Naive B cell (primary cell): ENCODE results near the gene WNT9A. TPM values are rescaled to one million over a fixed set of nuclear protein-coding genes. Genes with fewer than 3 reads are reported as not detected.

Source experiments
- ATAC-seq, 2 donors: fragments of 150-1000 bp; cut with Tn5 transposase; 2 replicates each; pipeline ENCODE4 v1.10.0; 2021; ENCODE audit warnings: low read depth in 2 of 2, mild to moderate bottlenecking in 2 of 2, moderate library complexity in 2 of 2
- DNase-seq: peaks from one replicate; pipeline ENCODE4 v3.0.0; 2022
- H3K27ac Mint-ChIP-seq, 6 donors: one replicate each; pipeline ENCODE4 v1.8.0; 2020 to 2022; ENCODE audit warnings: mild to moderate bottlenecking in 6 of 6, mixed read lengths in 6 of 6, moderate library complexity in 5 of 6, inconsistent platforms in 2 of 6
- H3K27me3 Mint-ChIP-seq, 3 donors: one replicate each; pipeline ENCODE4 v1.8.0; 2021 to 2022; ENCODE audit warnings: mixed read lengths in 3 of 3, mild to moderate bottlenecking in 1 of 3
- H3K36me3 Mint-ChIP-seq, 2 donors: one replicate each; pipeline ENCODE4 v1.8.0; 2020 to 2022; ENCODE audit warnings: mixed read lengths in 2 of 2, inconsistent platforms in 1 of 2, mild to moderate bottlenecking in 1 of 2
- H3K4me1 Mint-ChIP-seq, 3 donors: one replicate each; pipeline ENCODE4 v1.8.0; 2020 to 2022; ENCODE audit warnings: mixed read lengths in 3 of 3, inconsistent platforms in 1 of 3, mild to moderate bottlenecking in 1 of 3, moderate library complexity in 1 of 3
- H3K4me3 Mint-ChIP-seq, 8 donors: one replicate each; pipeline ENCODE4 v1.8.0; 2020 to 2022; ENCODE audit warnings: mild to moderate bottlenecking in 8 of 8, mixed read lengths in 8 of 8, moderate library complexity in 8 of 8, inconsistent platforms in 2 of 8
- H3K9me3 Mint-ChIP-seq, 7 donors: one replicate each; pipeline ENCODE4 v1.8.0; 2020 to 2022; ENCODE audit warnings: mixed read lengths in 7 of 7, mild to moderate bottlenecking in 5 of 7, inconsistent platforms in 2 of 7, moderate library complexity in 1 of 7
- polyA plus RNA-seq, 6 donors: library from polyadenylated mRNA; unstranded; fragments of 300-500 nt; fragmentation: Illumina TruSeq; gene quantifications; one replicate each; pipeline ENCODE4 v1.2.3, GENCODE V29; 2021; ENCODE audit warnings: low read depth in 6 of 6

WNT9A gene
- polyA plus RNA-seq, 6 donors from 2014 or later = not detected

DNA sequence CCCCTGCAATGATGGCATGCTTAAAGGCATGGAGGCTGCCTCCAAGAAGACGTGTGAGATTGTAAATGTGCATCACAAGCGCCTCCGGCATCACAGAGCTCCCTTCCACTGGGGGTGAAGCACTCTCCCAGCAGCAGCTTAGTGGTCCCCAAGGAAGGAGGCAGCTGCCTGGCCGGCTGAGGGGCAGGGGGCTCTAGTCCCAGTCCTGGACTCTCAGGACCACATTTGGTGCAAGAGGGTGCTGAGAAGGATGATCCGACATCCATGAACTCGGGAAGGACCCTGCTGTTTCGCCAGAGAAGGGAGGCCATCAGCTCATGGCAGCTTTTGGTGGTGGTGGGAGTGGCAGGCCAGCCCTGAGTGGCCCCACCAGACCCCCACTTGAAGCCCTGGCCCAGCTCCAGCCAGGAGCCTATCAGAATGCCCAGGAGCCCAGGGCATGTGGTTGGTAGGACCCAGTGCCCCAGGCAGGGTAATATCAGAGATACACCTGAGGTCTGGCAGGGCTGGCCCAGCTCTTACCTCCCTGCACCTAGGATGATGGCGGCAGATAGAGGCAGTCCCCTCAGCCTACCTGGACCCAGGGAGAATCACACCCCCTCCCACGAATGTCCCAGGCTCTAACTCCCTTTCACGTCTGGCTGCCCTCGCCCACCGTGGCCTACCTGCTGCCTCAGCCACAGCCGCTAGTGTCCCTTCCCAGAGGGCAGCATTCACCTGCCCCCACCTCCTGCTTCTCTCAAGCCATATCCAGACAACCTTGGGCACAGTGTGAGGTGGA is 2.4 kb upstream of the WNT9A start:
- ATAC-seq = no peak
- H3K27ac Mint-ChIP-seq = no peak overlapping the region
- H3K4me3 Mint-ChIP-seq = peak overlapping the region in 2 of 8 donors; percentile 5 to 38
- peaks cover 10 to 64% (median 58%) of the 10 kb centered on the region in 3 donors for H3K27me3 Mint-ChIP-seq
- peaks cover 0 to 17% (median 10%) of the 10 kb centered on the region in 3 donors for H3K4me1 Mint-ChIP-seq
- DNase-seq = no peak
- H3K36me3 Mint-ChIP-seq = no peaks in the 10 kb centered on the region
- H3K9me3 Mint-ChIP-seq = peaks cover 0 to 15% (median 6%) of the 10 kb centered on the region in 7 donors

DNA sequence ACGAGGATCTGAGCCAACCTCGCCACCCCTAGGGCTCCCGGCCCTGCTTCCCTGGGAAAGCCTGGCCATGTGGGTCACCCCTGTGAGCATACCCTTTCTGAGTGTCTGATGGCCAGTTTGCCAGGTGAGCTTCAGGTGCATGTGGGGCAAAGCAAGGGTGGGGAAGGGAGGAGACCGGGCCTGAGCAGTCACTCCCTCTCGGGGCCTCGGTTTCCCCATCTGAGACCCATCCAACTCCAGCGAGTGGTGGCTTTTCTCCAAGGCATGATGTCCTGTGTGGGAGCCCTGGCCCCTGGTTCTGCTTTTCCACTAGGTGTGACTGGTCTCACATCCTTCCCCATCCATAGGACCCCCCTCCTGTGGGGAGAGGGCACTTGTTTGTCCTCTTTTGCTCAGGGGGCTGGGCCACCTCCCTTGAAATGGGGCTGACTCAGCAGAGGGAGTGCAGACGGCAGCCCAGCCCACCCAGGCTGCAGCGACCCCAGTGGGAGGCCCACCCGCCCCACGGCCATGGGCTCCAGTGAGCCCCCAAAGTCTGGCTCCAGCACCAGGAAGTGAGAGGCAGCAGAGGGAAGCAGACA is 1.7 kb upstream of the WNT9A start:
- Mint-ChIP-seq H3K36me3 (no peaks in the 10 kb centered on the region), H3K27ac (no peak overlapping the region), H3K4me3 (peak overlapping the region in 1 of 8 donors; percentile 29), H3K9me3 (peaks cover 0 to 8% (median 2%) of the 10 kb centered on the region in 7 donors), H3K4me1 (peaks cover 0 to 17% (median 10%) of the 10 kb centered on the region in 3 donors), H3K27me3 (peaks cover 10 to 63% (median 58%) of the 10 kb centered on the region in 3 donors)
- DNase-seq (no peak), ATAC-seq (no peak)

DNA sequence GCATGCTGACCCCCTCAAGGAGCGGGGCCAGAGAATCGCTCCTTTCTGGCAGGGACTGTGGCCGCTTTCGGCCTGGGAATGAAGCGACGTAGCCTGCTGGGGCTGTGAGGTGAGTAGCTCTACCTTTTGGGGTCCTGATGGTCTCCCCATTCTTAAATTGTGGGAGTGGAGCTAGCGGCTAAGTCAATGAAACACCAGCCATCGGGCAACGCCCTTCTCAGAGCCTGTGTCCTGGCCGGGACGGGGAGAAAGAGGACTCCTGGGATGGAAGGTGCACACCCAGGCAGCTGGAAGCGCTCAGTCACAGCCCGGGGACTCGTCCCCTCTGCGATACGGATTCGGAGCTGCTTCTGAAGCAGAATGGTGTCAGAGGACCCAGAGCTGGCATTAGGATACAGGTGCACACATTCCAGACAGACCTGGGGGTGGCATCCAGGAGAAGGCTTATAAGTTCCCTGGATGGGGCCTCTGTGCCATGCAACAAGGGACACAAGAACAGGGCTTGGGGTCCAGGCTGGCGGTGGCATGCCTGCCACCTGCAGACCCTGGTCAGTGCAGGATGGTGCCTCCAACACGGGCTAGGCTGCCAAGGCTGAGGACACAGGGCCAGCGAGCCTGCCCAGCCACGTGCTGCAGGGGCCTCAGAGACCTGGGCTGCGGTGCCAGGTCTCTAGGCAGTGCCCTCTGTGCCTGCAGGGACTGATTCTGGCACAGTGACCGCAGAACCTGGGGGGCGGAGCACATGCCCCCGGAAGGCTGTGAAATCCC is 945 bp upstream of the WNT9A start:
- H3K27me3 Mint-ChIP-seq = peaks cover 16 to 61% (median 61%) of the 10 kb centered on the region in 3 donors
- no peaks in the 10 kb centered on the region for H3K36me3 Mint-ChIP-seq
- peak overlapping the region; percentile 28 to 84 (median 64) for H3K4me3 Mint-ChIP-seq
- ATAC-seq (no peak), DNase-seq (no peak)
- H3K4me1 Mint-ChIP-seq = peaks cover 0 to 21% (median 10%) of the 10 kb centered on the region in 3 donors
- peaks cover 0 to 2% (median 1%) of the 10 kb centered on the region in 7 donors for H3K9me3 Mint-ChIP-seq
- peak overlapping the region in 1 of 6 donors; percentile 69 for H3K27ac Mint-ChIP-seq

- Mint-ChIP-seq H3K9me3 (no peaks in the 10 kb centered on the region), H3K4me1 (peaks cover 0 to 17% (median 10%) of the 10 kb centered on the region in 3 donors), H3K27ac (peak overlapping the region in 1 of 6 donors; percentile 76), H3K27me3 (peaks cover 11 to 59% (median 51%) of the 10 kb centered on the region in 3 donors), H3K36me3 (no peaks in the 10 kb centered on the region), H3K4me3 (peak overlapping the region in 7 of 8 donors; percentile 47 to 87 (median 71))
- ATAC-seq (no peak), DNase-seq (no peak)
Observed at GRCh38 chr1:227947386-227947675, 401 bp downstream of the WNT9A start.

GRCh38 chr1:227946624-227947385 is 927 bp downstream of the WNT9A start:
- Mint-ChIP-seq H3K27ac (peak overlapping the region in 1 of 6 donors; percentile 76), H3K9me3 (no peaks in the 10 kb centered on the region), H3K27me3 (peaks cover 11 to 59% (median 51%) of the 10 kb centered on the region in 3 donors), H3K4me1 (peaks cover 0 to 17% (median 10%) of the 10 kb centered on the region in 3 donors), H3K36me3 (no peaks in the 10 kb centered on the region), H3K4me3 (peak overlapping the region; percentile 32 to 87 (median 70))
- ATAC-seq (peak; percentile 75 to 78), DNase-seq (peak; percentile 44)

DNA sequence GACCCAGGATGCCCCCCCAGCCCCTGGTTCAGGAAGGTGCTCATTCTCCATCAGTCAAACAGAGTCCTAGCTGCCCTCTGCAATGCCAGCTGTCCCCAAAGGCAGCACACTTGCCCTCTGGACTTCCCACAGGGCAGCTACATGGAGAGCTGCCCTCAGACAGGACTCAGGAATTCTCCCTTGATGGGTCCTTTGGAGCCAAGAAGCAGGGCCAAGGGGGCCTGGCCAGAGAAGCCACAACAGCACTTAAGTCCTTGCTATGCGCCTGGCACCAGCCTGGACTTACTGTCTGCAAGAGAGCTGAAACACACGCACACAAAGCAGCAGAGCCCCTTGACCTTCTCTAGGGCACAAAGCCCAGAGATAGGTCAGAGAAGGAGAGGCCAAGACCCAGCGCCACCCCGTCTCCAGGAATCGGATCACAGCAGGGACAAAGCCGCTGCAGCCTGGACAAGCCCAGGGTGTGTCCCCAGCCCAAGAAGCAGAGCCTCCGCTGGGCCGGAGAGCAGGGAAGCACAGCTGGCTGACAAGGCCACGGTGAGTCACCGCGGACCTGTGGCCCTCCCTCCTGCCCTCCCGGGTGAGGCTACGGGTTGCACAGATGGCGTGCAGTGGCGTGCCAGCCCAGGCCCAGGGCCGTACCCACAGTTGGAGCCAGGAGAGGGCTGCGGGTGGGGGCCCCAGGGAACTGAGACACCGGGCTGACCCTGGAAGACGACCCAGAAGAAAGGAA is 1.7 kb downstream of the WNT9A start:
- Mint-ChIP-seq H3K9me3 (no peaks in the 10 kb centered on the region), H3K4me1 (peaks cover 0 to 17% (median 10%) of the 10 kb centered on the region in 3 donors), H3K27ac (peak overlapping the region in 1 of 6 donors; percentile 44), H3K4me3 (peak overlapping the region; percentile 9 to 80 (median 64)), H3K27me3 (peaks cover 11 to 56% (median 51%) of the 10 kb centered on the region in 3 donors), H3K36me3 (no peaks in the 10 kb centered on the region)
- DNase-seq (no peak), ATAC-seq (peak; percentile 28)

- no peaks in the 10 kb centered on the region for H3K9me3 Mint-ChIP-seq
- H3K4me1 Mint-ChIP-seq = peaks cover 0 to 17% (median 10%) of the 10 kb centered on the region in 3 donors
- no peak overlapping the region for H3K27ac Mint-ChIP-seq
- H3K27me3 Mint-ChIP-seq = peaks cover 11 to 47% (median 43%) of the 10 kb centered on the region in 3 donors
- peak overlapping the region in 1 of 8 donors; percentile 16 for H3K4me3 Mint-ChIP-seq
- DNase-seq (no peak), ATAC-seq (no peak)
- H3K36me3 Mint-ChIP-seq = no peaks in the 10 kb centered on the region
Observed at GRCh38 chr1:227944931-227945890, 2.5 kb downstream of the WNT9A start.

GRCh38 chr1:227944090-227944930 is 3.4 kb downstream of the WNT9A start:
- H3K27ac Mint-ChIP-seq = no peak overlapping the region
- no peak for ATAC-seq
- H3K27me3 Mint-ChIP-seq = peaks cover 11 to 39% (median 35%) of the 10 kb centered on the region in 3 donors
- no peaks in the 10 kb centered on the region for H3K36me3 Mint-ChIP-seq
- no peak overlapping the region for H3K4me3 Mint-ChIP-seq
- no peak for DNase-seq
- H3K4me1 Mint-ChIP-seq = peaks cover 0 to 17% (median 10%) of the 10 kb centered on the region in 3 donors
- H3K9me3 Mint-ChIP-seq = no peaks in the 10 kb centered on the region

DNA sequence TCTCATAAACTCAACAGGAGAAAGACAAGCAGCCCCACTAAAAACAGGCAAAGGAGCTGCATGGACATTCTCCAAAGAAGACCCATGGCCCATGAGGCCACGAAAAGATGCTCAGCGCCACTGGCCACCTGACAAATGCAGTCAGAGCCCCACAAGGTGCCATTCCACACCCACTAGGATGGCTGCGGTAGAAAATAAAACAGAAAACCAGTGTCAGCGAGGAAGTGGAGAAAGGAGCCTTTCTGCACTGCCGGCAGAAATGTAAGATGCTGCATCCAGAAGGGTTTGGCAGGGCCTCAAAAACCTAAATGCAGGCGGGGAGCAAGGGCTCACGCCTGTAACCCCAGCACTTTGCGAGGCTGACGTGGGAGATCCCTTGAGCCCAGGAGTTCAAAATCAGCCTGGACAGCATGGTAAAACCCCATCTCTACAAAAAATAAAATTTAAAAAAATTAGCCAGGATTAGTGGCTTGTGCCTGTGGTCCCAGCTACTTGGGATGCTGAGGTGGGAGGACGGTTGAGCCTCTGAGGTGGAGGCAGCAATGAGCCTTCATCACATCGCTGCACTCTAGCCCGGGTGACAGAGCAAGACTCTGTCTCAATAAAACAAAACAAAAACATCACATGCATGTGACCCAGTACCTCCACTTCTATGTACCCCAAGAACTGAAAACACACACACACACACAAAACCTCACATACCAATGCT is 4.2 kb downstream of the WNT9A start:
- Mint-ChIP-seq H3K36me3 (no peaks in the 10 kb centered on the region), H3K9me3 (no peaks in the 10 kb centered on the region), H3K27me3 (peaks cover 11 to 33% (median 28%) of the 10 kb centered on the region in 3 donors), H3K27ac (no peak overlapping the region), H3K4me1 (peaks cover 0 to 17% (median 10%) of the 10 kb centered on the region in 3 donors), H3K4me3 (no peak overlapping the region)
- ATAC-seq = no peak
- DNase-seq = no peak

DNA sequence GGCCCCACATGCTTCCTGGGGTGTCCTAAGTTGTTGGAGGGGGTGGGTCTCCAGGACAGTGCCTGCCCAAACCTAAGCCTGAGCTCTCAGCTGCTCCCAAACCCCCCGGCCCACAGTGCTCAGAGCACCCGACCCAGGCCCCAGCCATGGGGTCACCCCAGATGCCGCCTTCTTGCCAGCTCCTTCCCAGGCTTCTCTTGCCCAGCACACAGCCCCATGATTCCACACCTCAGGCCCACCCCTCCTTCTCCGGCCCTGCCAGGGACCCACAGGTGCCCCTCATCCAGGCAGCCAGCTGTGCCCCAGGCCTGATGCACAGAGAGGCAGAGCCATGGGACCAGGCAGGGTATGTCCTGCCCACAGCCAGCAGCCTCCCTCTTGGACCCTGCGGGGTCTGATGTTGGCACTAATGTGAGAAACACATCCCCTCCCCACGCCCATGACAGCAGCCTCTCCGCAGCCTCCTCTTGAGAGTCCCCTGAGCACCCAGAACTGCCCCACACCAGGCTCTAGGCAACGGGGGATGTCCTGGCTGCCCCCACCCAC is 4.9 kb downstream of the WNT9A start:
- DNase-seq = no peak
- Mint-ChIP-seq H3K36me3 (no peaks in the 10 kb centered on the region), H3K4me3 (no peak overlapping the region), H3K27ac (no peak overlapping the region), H3K9me3 (no peaks in the 10 kb centered on the region), H3K4me1 (peaks cover 0 to 17% (median 8%) of the 10 kb centered on the region in 3 donors), H3K27me3 (peaks cover 11 to 36% (median 35%) of the 10 kb centered on the region in 3 donors)
- ATAC-seq = no peak
